Hair follicular keratinocyte (primary cell): ENCODE data around the gene AIM2. TPM values are rescaled to one million over a fixed set of nuclear protein-coding genes. Genes with fewer than 3 reads are reported as not detected.

ENCODE experiments used
- total RNA-seq: library from RNA; depleted of rRNA; stranded (reverse); fragments of >200 nt; gene quantifications from 2 replicates; pipeline ENCODE4 v1.2.3, GENCODE V29; 2015

The AIM2 gene, protein sequence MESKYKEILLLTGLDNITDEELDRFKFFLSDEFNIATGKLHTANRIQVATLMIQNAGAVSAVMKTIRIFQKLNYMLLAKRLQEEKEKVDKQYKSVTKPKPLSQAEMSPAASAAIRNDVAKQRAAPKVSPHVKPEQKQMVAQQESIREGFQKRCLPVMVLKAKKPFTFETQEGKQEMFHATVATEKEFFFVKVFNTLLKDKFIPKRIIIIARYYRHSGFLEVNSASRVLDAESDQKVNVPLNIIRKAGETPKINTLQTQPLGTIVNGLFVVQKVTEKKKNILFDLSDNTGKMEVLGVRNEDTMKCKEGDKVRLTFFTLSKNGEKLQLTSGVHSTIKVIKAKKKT
- total RNA-seq = not detected in 2 replicates

GRCh38 chr1:159076438-159077119 lies at the start of gene AIM2:
AIM2 (minus strand) TSS chr1:159076766; CDS start chr1:159073499, 3,267 bp downstream.

Other genes starting within 250 kb of the AIM2 start
- not detected in 2 replicates for gene MNDA, start 245.4 kb downstream of the AIM2 start, total RNA-seq
- gene PYHIN1, start 145.2 kb downstream of the AIM2 start, total RNA-seq = not detected in 2 replicates
- 72.2 and 78.3 TPM in 2 replicates for gene IFI16, start 66.9 kb downstream of the AIM2 start, total RNA-seq
- not detected in 2 replicates for gene CADM3, start 94.8 kb upstream of the AIM2 start, total RNA-seq
- not detected in 2 replicates for gene ACKR1, start 128.1 kb upstream of the AIM2 start, total RNA-seq
- gene FCER1A, start 225.6 kb upstream of the AIM2 start, total RNA-seq = not detected in 2 replicates